ENCODE data around the gene HESX1.
A peak's percentile ranks its signal among the peaks of the same experiment; 100 is the strongest.

Gene HESX1

GRCh38 chr3:57199895-57200297 lies at the start of gene HESX1:
HESX1 (minus strand) TSS chr3:57199978; CDS start chr3:57199918, 60 bp downstream.
- H3K27ac ChIP-seq (ENCODE audit: low read depth, low read length) = no peak within 1 kb of the TSS
- no peaks in the 10 kb centered on the region for H3K4me1 ChIP-seq (ENCODE audit: insufficient read depth, low read length)
- H3K27me3 ChIP-seq (ENCODE audit: control insufficient read depth in 1 of 2, insufficient read depth in 2 of 2, low read length in 2 of 2) = no peaks in the 10 kb centered on the region
- no peak within 1 kb of the TSS for H3K9ac ChIP-seq (ENCODE audit: low read length)
- no peaks in the 10 kb centered on the region for H3K9me3 ChIP-seq (ENCODE audit: low read length)
- H3K4me3 ChIP-seq (ENCODE audit: low read depth in 1 of 2, low read length in 2 of 2) = no peak within 1 kb of the TSS
- no peaks in the 10 kb centered on the region for H3K36me3 ChIP-seq (ENCODE audit: insufficient read depth, low read length)

- H3K4me3 ChIP-seq (ENCODE audit: low read depth in 1 of 2, low read length in 2 of 2) = no peak overlapping the region
- H3K27me3 ChIP-seq (ENCODE audit: control insufficient read depth in 1 of 2, insufficient read depth in 2 of 2, low read length in 2 of 2) = no peaks in the 10 kb centered on the region
- H3K9me3 ChIP-seq (ENCODE audit: low read length) = no peaks in the 10 kb centered on the region
- H3K27ac ChIP-seq (ENCODE audit: low read depth, low read length) = no peak overlapping the region
- H3K36me3 ChIP-seq (ENCODE audit: insufficient read depth, low read length) = peaks cover 70% of the 10 kb centered on the region
- H3K9ac ChIP-seq (ENCODE audit: low read length) = no peak overlapping the region
- no peaks in the 10 kb centered on the region for H3K4me1 ChIP-seq (ENCODE audit: insufficient read depth, low read length)
These were observed 45.2 kb upstream of the HESX1 start for GRCh38 chr3:57244946-57245345.

DNA sequence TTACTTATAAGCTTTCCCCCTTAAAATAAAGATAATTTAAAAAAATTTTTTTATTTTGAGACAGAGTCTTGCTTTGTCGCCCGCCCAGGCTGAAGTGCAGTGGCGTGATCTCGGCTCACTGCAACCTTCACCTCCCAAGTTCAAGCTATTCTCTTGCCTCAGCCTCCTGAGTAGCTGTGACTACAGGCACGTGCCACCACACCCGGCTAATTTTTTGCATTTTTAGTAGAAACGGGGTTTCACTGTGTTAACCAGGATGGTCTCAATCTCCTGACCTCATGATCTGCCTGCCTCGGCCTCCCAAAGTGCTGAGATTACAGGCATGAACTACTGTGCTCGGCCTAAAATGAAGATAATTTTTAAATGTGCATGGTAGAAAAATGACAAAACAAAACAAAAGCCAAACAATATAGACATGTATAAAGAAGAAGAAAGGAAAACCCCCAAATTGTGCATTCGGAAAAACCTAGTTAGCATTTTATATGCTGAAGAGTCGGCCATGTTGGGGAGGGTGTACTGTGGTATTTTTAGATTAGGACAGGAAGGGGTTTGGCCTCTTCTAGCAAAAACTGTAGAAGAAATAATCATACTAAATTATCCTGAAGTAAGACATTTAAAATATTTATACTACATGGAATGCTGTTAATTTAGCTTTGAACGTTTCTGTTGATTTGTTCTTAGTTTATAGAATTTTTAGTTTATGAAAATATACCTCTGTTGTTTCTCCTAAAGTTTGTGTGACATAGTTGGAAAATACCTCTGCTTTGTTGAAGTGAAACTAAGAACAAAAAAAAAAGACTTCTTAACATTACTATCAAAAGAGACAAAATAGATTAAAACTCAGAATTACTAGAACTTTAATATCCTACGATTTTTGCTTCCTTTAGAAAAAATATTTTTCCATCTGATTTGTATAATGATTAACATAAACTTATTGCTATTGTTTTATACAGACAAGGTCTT lies 35.1 kb upstream of the HESX1 start:
- Histone ChIP-seq H3K36me3 (ENCODE audit: insufficient read depth, low read length) (peaks cover 14% of the 10 kb centered on the region), H3K27ac (ENCODE audit: low read depth, low read length) (no peak overlapping the region), H3K9me3 (ENCODE audit: low read length) (no peaks in the 10 kb centered on the region), H3K9ac (ENCODE audit: low read length) (no peak overlapping the region), H3K4me1 (ENCODE audit: insufficient read depth, low read length) (peaks cover 14% of the 10 kb centered on the region), H3K4me3 (ENCODE audit: low read depth in 1 of 2, low read length in 2 of 2) (no peak overlapping the region), H3K27me3 (ENCODE audit: control insufficient read depth in 1 of 2, insufficient read depth in 2 of 2, low read length in 2 of 2) (no peaks in the 10 kb centered on the region)

GRCh38 chr3:57233799-57234198 lies 34.0 kb upstream of the HESX1 start:
- H3K4me1 ChIP-seq (ENCODE audit: insufficient read depth, low read length) = peaks cover 21% of the 10 kb centered on the region
- no peak overlapping the region for H3K27ac ChIP-seq (ENCODE audit: low read depth, low read length)
- H3K4me3 ChIP-seq (ENCODE audit: low read depth in 1 of 2, low read length in 2 of 2) = no peak overlapping the region
- H3K27me3 ChIP-seq (ENCODE audit: control insufficient read depth in 1 of 2, insufficient read depth in 2 of 2, low read length in 2 of 2) = no peaks in the 10 kb centered on the region
- H3K9me3 ChIP-seq (ENCODE audit: low read length) = no peaks in the 10 kb centered on the region
- no peak overlapping the region for H3K9ac ChIP-seq (ENCODE audit: low read length)
- H3K36me3 ChIP-seq (ENCODE audit: insufficient read depth, low read length) = peaks cover 8% of the 10 kb centered on the region

- Histone ChIP-seq H3K27me3 (ENCODE audit: control insufficient read depth in 1 of 2, insufficient read depth in 2 of 2, low read length in 2 of 2) (no peaks in the 10 kb centered on the region), H3K27ac (ENCODE audit: low read depth, low read length) (no peak overlapping the region), H3K9me3 (ENCODE audit: low read length) (no peaks in the 10 kb centered on the region), H3K4me3 (ENCODE audit: low read depth in 1 of 2, low read length in 2 of 2) (no peak overlapping the region), H3K36me3 (ENCODE audit: insufficient read depth, low read length) (no peaks in the 10 kb centered on the region), H3K4me1 (ENCODE audit: insufficient read depth, low read length) (peaks cover 19% of the 10 kb centered on the region), H3K9ac (ENCODE audit: low read length) (no peak overlapping the region)
These were observed 30.2 kb upstream of the HESX1 start for GRCh38 chr3:57230006-57230405.

GRCh38 chr3:57227930-57228751 lies 28.4 kb upstream of the HESX1 start:
- Histone ChIP-seq H3K36me3 (ENCODE audit: insufficient read depth, low read length) (no peaks in the 10 kb centered on the region), H3K27me3 (ENCODE audit: control insufficient read depth in 1 of 2, insufficient read depth in 2 of 2, low read length in 2 of 2) (no peaks in the 10 kb centered on the region), H3K4me1 (ENCODE audit: insufficient read depth, low read length) (peaks cover 16% of the 10 kb centered on the region), H3K4me3 (ENCODE audit: low read depth in 1 of 2, low read length in 2 of 2) (peak overlapping the region; percentile 80 to 87), H3K9ac (ENCODE audit: low read length) (peak overlapping the region; percentile 56), H3K9me3 (ENCODE audit: low read length) (no peaks in the 10 kb centered on the region), H3K27ac (ENCODE audit: low read depth, low read length) (peak overlapping the region; percentile 91)

- Histone ChIP-seq H3K9me3 (ENCODE audit: low read length) (no peaks in the 10 kb centered on the region), H3K27ac (ENCODE audit: low read depth, low read length) (peak within 1 kb of the TSS; percentile 97), H3K9ac (ENCODE audit: low read length) (peak within 1 kb of the TSS; percentile 60), H3K36me3 (ENCODE audit: insufficient read depth, low read length) (no peaks in the 10 kb centered on the region), H3K4me3 (ENCODE audit: low read depth in 1 of 2, low read length in 2 of 2) (peak within 1 kb of the TSS; percentile 80 to 87), H3K27me3 (ENCODE audit: control insufficient read depth in 1 of 2, insufficient read depth in 2 of 2, low read length in 2 of 2) (no peaks in the 10 kb centered on the region), H3K4me1 (ENCODE audit: insufficient read depth, low read length) (peaks cover 16% of the 10 kb centered on the region)
These were observed 27.6 kb upstream of the HESX1 start, which contains the start of gene APPL1 for GRCh38 chr3:57227204-57227929. APPL1 (plus strand) TSS chr3:57227729; CDS start chr3:57227884, 155 bp downstream.

DNA sequence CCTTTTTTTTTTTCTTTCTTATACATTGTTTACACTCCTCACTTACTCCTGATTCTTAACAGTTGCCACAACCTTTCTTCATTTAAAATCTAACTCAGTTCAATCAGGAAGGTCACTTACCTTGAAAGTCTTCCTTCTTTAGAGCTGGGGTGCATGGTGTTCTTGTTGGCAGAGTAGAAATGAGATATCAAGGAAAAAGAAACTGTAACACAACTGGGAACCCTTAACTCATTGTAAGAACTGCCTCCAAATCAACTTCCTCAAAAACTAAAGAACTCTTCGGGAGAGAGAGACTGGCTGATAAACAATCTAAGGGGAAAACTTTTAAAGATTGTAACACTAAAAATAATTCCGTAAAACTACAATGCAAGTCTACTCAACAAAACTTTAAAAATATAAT lies 26.4 kb upstream of the HESX1 start:
- no peak overlapping the region for H3K27ac ChIP-seq (ENCODE audit: low read depth, low read length)
- H3K4me1 ChIP-seq (ENCODE audit: insufficient read depth, low read length) = peaks cover 16% of the 10 kb centered on the region
- no peak overlapping the region for H3K9ac ChIP-seq (ENCODE audit: low read length)
- no peaks in the 10 kb centered on the region for H3K36me3 ChIP-seq (ENCODE audit: insufficient read depth, low read length)
- H3K27me3 ChIP-seq (ENCODE audit: control insufficient read depth in 1 of 2, insufficient read depth in 2 of 2, low read length in 2 of 2) = no peaks in the 10 kb centered on the region
- no peak overlapping the region for H3K4me3 ChIP-seq (ENCODE audit: low read depth in 1 of 2, low read length in 2 of 2)
- H3K9me3 ChIP-seq (ENCODE audit: low read length) = no peaks in the 10 kb centered on the region

DNA sequence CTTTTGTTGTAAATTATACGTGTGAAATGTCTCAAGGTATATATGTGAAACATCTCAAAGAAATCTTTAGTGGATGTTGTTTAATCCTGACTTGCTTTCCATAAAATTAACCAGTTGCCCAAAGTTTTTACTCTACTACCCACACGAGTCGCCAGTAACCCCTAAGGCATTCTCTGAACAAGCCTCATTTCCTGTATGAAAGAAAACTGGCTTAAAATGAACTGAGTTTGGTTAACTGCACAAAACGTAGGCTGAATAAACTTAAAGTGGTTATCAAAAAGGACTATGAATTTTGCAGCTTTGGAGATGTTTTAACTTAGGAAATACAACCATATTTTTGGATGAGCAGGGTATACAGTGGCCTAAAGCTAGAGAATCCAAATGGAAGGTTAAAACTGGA lies 25.1 kb upstream of the HESX1 start:
- Histone ChIP-seq H3K4me3 (ENCODE audit: low read depth in 1 of 2, low read length in 2 of 2) (no peak overlapping the region), H3K9ac (ENCODE audit: low read length) (no peak overlapping the region), H3K4me1 (ENCODE audit: insufficient read depth, low read length) (peaks cover 16% of the 10 kb centered on the region), H3K9me3 (ENCODE audit: low read length) (no peaks in the 10 kb centered on the region), H3K27ac (ENCODE audit: low read depth, low read length) (no peak overlapping the region), H3K27me3 (ENCODE audit: control insufficient read depth in 1 of 2, insufficient read depth in 2 of 2, low read length in 2 of 2) (no peaks in the 10 kb centered on the region), H3K36me3 (ENCODE audit: insufficient read depth, low read length) (no peaks in the 10 kb centered on the region)

GRCh38 chr3:57221883-57222282 lies 22.1 kb upstream of the HESX1 start:
- peaks cover 5% of the 10 kb centered on the region for H3K4me1 ChIP-seq (ENCODE audit: insufficient read depth, low read length)
- H3K27ac ChIP-seq (ENCODE audit: low read depth, low read length) = no peak overlapping the region
- no peak overlapping the region for H3K4me3 ChIP-seq (ENCODE audit: low read depth in 1 of 2, low read length in 2 of 2)
- H3K36me3 ChIP-seq (ENCODE audit: insufficient read depth, low read length) = no peaks in the 10 kb centered on the region
- H3K9me3 ChIP-seq (ENCODE audit: low read length) = no peaks in the 10 kb centered on the region
- H3K27me3 ChIP-seq (ENCODE audit: control insufficient read depth in 1 of 2, insufficient read depth in 2 of 2, low read length in 2 of 2) = no peaks in the 10 kb centered on the region
- H3K9ac ChIP-seq (ENCODE audit: low read length) = no peak overlapping the region

DNA sequence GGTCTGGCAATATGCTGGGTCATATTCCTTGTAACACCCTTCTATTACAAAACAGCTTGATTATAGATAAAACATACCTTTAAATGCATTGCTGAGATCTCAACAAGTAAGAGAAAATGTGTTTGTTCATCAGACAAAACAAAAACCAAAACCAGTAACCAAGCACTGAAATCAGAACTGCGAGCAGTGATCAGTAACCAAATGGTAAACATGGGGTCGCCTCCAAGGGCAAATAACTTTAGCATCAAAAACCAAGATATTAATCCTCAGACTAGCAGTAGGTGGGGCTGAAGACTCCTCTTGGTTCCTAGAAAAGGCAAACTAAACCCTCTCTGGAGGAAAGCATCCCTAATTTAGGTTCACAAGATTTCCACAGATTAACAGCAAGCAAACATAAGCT lies 6.6 kb upstream of the HESX1 start:
- Histone ChIP-seq H3K27ac (ENCODE audit: low read depth, low read length) (no peak overlapping the region), H3K27me3 (ENCODE audit: control insufficient read depth in 1 of 2, insufficient read depth in 2 of 2, low read length in 2 of 2) (no peaks in the 10 kb centered on the region), H3K4me1 (ENCODE audit: insufficient read depth, low read length) (no peaks in the 10 kb centered on the region), H3K4me3 (ENCODE audit: low read depth in 1 of 2, low read length in 2 of 2) (no peak overlapping the region), H3K9me3 (ENCODE audit: low read length) (no peaks in the 10 kb centered on the region), H3K36me3 (ENCODE audit: insufficient read depth, low read length) (no peaks in the 10 kb centered on the region), H3K9ac (ENCODE audit: low read length) (no peak overlapping the region)

Measured in muscle layer of colon (tissue), 2 donors.